Ramos (cell line): ENCODE measurements around the gene HOXC5.

Experiments used
- in situ Hi-C: fragments of 300-500 bp; cut with MboI; formaldehyde crosslinking; loops from one replicate; pipeline ENCODE4 v1.14.3; 2022; ENCODE audit warnings: low sequenced_read_pairs; ENCODE audit not compliant: unreplicated experiment

HOXC5 gene

GRCh38 chr12:54017027-54017788 is 15.6 kb upstream of the HOXC5 start:
- in situ Hi-C loops, result no loop called here

- in situ Hi-C loops, result no loop called here
These were observed 14.9 kb upstream of the HOXC5 start for GRCh38 chr12:54017878-54018467.

- in situ Hi-C loops, result no loop called here
These were observed 14.3 kb upstream of the HOXC5 start for GRCh38 chr12:54018468-54018984.

GRCh38 chr12:54019091-54019811 is 13.6 kb upstream of the HOXC5 start:
- in situ Hi-C loops, result no loop called here

GRCh38 chr12:54019924-54020590 is 12.8 kb upstream of the HOXC5 start:
- in situ Hi-C loops, result no loop called here

- in situ Hi-C loops, result no loop called here
These were observed 12.1 kb upstream of the HOXC5 start for GRCh38 chr12:54020591-54021405.

GRCh38 chr12:54021432-54022013 is 11.3 kb upstream of the HOXC5 start:
- in situ Hi-C loops, result no loop called here

GRCh38 chr12:54022960-54023884 is 9.6 kb upstream of the HOXC5 start:
- in situ Hi-C loops, result no loop called here

- in situ Hi-C loops, result no loop called here
These were observed 8.7 kb upstream of the HOXC5 start for GRCh38 chr12:54024127-54024526.

GRCh38 chr12:54024581-54025305 is 8.1 kb upstream of the HOXC5 start:
- in situ Hi-C loops, result no loop called here

- in situ Hi-C loops, result no loop called here
These were observed 7.1 kb upstream of the HOXC5 start for GRCh38 chr12:54025499-54026405.

- in situ Hi-C loops, result no loop called here
These were observed 6.0 kb upstream of the HOXC5 start for GRCh38 chr12:54026640-54027441.

- in situ Hi-C loops, result no loop called here
These were observed 5.4 kb upstream of the HOXC5 start for GRCh38 chr12:54027442-54027786.

- in situ Hi-C loops, result no loop called here
These were observed 4.3 kb upstream of the HOXC5 start, which contains the start of gene HOXC6 for GRCh38 chr12:54028314-54029201. Gene HOXC6, plus strand, starts transcription at chr12:54028440. Its CDS starts 82 bp downstream, at chr12:54028522.
